DOHH2 (cell line): ENCODE results near the gene BCAR3.
A peak's percentile ranks its signal among the peaks of the same experiment; 100 is the strongest.
"Not testable (repeated sequence)": the region's sequence is repeated elsewhere in the genome, so short reads cannot be mapped to it uniquely, and the experiment has no call there.

Experiments
- H3F3A ChIP-seq: fragments of 200-600 bp; sonication (generic), shearing (Covaris generic); 2 replicates; pipeline ENCODE4 v1.6.0; 2016; ENCODE audit warnings: antibody characterized with exemption, mild to moderate bottlenecking; ENCODE audit not compliant: control insufficient read depth, insufficient read depth
- H3K27ac ChIP-seq: fragments of 200-600 bp; sonication (generic); 2 replicates; pipeline ENCODE4 v1.5.1; 2014; ENCODE audit warnings: low read depth, mild to moderate bottlenecking, low read length, moderate library complexity
- H3K27me3 ChIP-seq: fragments of 200-600 bp; sonication (generic); 2 replicates; pipeline ENCODE4 v1.6.1; 2014; ENCODE audit warnings: mild to moderate bottlenecking, low read length, mixed read lengths; ENCODE audit not compliant: control insufficient read depth
- H3K36me3 ChIP-seq: fragments of 200-600 bp; sonication (generic); 2 replicates; pipeline ENCODE4 v1.6.1; 2014; ENCODE audit warnings: mild to moderate bottlenecking, low read length, moderate library complexity, mixed read lengths; ENCODE audit not compliant: control insufficient read depth
- H3K4me1 ChIP-seq: fragments of 200-600 bp; sonication (generic); 2 replicates; pipeline ENCODE4 v1.6.1; 2014; ENCODE audit warnings: mild to moderate bottlenecking, low read length, mixed read lengths; ENCODE audit not compliant: control insufficient read depth
- H3K4me2 ChIP-seq: fragments of 200-600 bp; sonication (generic); 2 replicates; pipeline ENCODE4 v1.6.0; 2014; ENCODE audit warnings: mild to moderate bottlenecking, low read length, moderate library complexity
- H3K4me3 ChIP-seq: fragments of 200-600 bp; sonication (generic); 2 replicates; pipeline ENCODE4 v1.5.1; 2014; ENCODE audit warnings: mild to moderate bottlenecking, low read length, mixed read lengths
- H3K79me2 ChIP-seq: fragments of 200-600 bp; sonication (generic); 2 replicates; pipeline ENCODE4 v1.6.1; 2014; ENCODE audit warnings: mild to moderate bottlenecking, low read length, mixed read lengths; ENCODE audit not compliant: control insufficient read depth
- H3K9me2 ChIP-seq: fragments of 200-600 bp; sonication (generic); replicated peaks from 2 replicates; pipeline ENCODE4 v1.6.1; 2014; ENCODE audit warnings: mild to moderate bottlenecking, low read length, mixed read lengths; ENCODE audit not compliant: control insufficient read depth
- H3K9me3 ChIP-seq: fragments of 200-600 bp; sonication (generic); 2 replicates; pipeline ENCODE4 v1.6.1; 2014; ENCODE audit warnings: antibody characterized with exemption, low read length, mixed read lengths; ENCODE audit not compliant: control insufficient read depth, insufficient read depth
- H4K20me1 ChIP-seq: fragments of 200-600 bp; sonication (generic); 2 replicates; pipeline ENCODE4 v1.6.0; 2014; ENCODE audit warnings: low read depth, mild to moderate bottlenecking, antibody characterized with exemption, low read length, moderate library complexity; ENCODE audit not compliant: control insufficient read depth, insufficient read depth
- EZH2phosphoT487 ChIP-seq: fragments of 200-600 bp; sonication (generic); IDR thresholded peaks from 2 replicates; pipeline ENCODE4 v1.6.1; 2017; ENCODE audit warnings: borderline replicate concordance, mild to moderate bottlenecking, antibody characterized with exemption, low read length, moderate library complexity, mixed read lengths
- TF ChIP-seq, protein P1 (sequence below): fragments of 200-600 bp; sonication (generic); IDR thresholded peaks from one replicate; pipeline ENCODE4 v1.5.1; 2014; ENCODE audit warnings: antibody characterized with exemption, mild to moderate bottlenecking, low read depth, low read length; ENCODE audit not compliant: poor library complexity, severe bottlenecking

The BCAR3 gene

GRCh38 chr1:93591676-93592550 is 89.7 kb downstream of the BCAR3 start:
- Histone ChIP-seq H3K9me2 (no peaks in the 10 kb centered on the region), H3K36me3 (peaks cover 60% of the 10 kb centered on the region), H3K4me3 (peak overlapping the region; percentile 45), H3F3A (peaks cover 23% of the 10 kb centered on the region), H3K27ac (peak overlapping the region; percentile 60), H4K20me1 (peaks cover 6% of the 10 kb centered on the region; the same call in 1 of the 2 replicates), H3K79me2 (peaks cover 68% of the 10 kb centered on the region), H3K4me1 (peaks cover 35% of the 10 kb centered on the region), H3K27me3 (no peaks in the 10 kb centered on the region), H3K4me2 (peak overlapping the region; percentile 58), H3K9me3 (no peaks in the 10 kb centered on the region)
- no peak for TF ChIP-seq EZH2phosphoT487
- TF ChIP-seq, protein P1, sequence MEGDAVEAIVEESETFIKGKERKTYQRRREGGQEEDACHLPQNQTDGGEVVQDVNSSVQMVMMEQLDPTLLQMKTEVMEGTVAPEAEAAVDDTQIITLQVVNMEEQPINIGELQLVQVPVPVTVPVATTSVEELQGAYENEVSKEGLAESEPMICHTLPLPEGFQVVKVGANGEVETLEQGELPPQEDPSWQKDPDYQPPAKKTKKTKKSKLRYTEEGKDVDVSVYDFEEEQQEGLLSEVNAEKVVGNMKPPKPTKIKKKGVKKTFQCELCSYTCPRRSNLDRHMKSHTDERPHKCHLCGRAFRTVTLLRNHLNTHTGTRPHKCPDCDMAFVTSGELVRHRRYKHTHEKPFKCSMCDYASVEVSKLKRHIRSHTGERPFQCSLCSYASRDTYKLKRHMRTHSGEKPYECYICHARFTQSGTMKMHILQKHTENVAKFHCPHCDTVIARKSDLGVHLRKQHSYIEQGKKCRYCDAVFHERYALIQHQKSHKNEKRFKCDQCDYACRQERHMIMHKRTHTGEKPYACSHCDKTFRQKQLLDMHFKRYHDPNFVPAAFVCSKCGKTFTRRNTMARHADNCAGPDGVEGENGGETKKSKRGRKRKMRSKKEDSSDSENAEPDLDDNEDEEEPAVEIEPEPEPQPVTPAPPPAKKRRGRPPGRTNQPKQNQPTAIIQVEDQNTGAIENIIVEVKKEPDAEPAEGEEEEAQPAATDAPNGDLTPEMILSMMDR: no peak

GRCh38 chr1:93591291-93591675 is 90.4 kb downstream of the BCAR3 start:
- not testable (repeated sequence) for H3K9me3 ChIP-seq, H4K20me1 ChIP-seq, H3K9me2 ChIP-seq, H3K27me3 ChIP-seq
- peak overlapping the region; percentile 45 for H3K4me3 ChIP-seq
- peak overlapping the region; percentile 58 for H3K4me2 ChIP-seq
- H3K79me2 ChIP-seq: peaks cover 62% of the 10 kb centered on the region
- peaks cover 64% of the 10 kb centered on the region for H3K36me3 ChIP-seq
- peak overlapping the region; percentile 60 for H3K27ac ChIP-seq
- H3K4me1 ChIP-seq: peaks cover 35% of the 10 kb centered on the region
- peaks cover 23% of the 10 kb centered on the region for H3F3A ChIP-seq

DNA sequence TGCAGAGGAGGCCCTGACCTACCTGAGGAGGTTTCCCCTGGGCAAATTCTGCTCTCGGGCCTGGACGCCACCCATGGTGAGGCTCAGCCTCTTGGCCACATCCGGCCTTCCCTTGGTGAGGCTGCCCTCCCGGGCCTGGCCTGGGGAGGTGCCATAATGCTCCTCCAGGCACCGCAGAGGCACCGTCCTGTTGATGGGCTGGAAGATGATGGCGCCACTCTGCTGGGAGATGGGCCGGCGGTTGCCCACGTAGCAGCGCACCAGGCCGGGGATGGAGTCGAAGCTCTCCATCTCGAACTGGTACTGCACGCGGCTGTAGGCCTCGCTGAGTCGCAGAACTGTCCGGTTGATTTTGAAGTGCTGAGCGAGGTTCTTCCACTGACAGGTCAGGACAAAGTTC is 92.7 kb downstream of the BCAR3 start:
- H3K4me1 ChIP-seq: peaks cover 30% of the 10 kb centered on the region
- H3K4me3 ChIP-seq: no peak overlapping the region
- H3F3A ChIP-seq: peaks cover 16% of the 10 kb centered on the region
- H3K4me2 ChIP-seq: no peak overlapping the region
- H4K20me1 ChIP-seq: no peaks in the 10 kb centered on the region
- H3K27me3 ChIP-seq: no peaks in the 10 kb centered on the region
- no peaks in the 10 kb centered on the region for H3K9me3 ChIP-seq
- H3K27ac ChIP-seq: no peak overlapping the region
- no peaks in the 10 kb centered on the region for H3K9me2 ChIP-seq
- H3K36me3 ChIP-seq: peaks cover 77% of the 10 kb centered on the region
- no peak for TF ChIP-seq EZH2phosphoT487
- TF ChIP-seq, protein P1: no peak
- peaks cover 41% of the 10 kb centered on the region for H3K79me2 ChIP-seq

DNA sequence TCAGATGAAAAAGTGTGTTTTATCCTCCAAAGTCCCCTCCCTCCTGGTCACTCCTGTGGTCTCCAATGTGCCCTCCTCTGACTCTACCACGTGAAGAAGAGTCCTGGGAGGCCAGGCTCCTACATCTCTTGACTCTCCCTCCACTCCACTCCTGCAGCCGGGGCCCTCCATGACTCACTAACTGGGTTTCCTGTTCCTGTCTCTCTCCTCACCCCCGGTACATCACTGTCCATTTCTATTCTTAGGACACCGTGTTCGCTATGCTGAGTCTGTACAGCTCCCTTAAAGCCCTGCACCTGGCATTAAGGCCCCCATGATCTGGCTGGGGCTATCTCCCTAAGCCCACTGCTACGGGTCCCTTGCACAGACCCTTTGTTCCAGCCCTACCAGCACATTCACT is 93.4 kb downstream of the BCAR3 start:
- peaks cover 24% of the 10 kb centered on the region for H3K4me1 ChIP-seq
- H3K27ac ChIP-seq: no peak overlapping the region
- no peak for TF ChIP-seq EZH2phosphoT487
- TF ChIP-seq, protein P1: no peak
- H3K36me3 ChIP-seq: peaks cover 83% of the 10 kb centered on the region
- no peak overlapping the region for H3K4me3 ChIP-seq
- no peak overlapping the region for H3K4me2 ChIP-seq
- peaks cover 10% of the 10 kb centered on the region for H3F3A ChIP-seq
- no peaks in the 10 kb centered on the region for H3K9me3 ChIP-seq
- no peaks in the 10 kb centered on the region for H3K9me2 ChIP-seq
- no peaks in the 10 kb centered on the region for H3K27me3 ChIP-seq
- peaks cover 33% of the 10 kb centered on the region for H3K79me2 ChIP-seq
- no peaks in the 10 kb centered on the region for H4K20me1 ChIP-seq
